Cardiac fibroblast (primary cell): ENCODE data around the gene ANKHD1.
A peak's percentile ranks its signal among the peaks of the same experiment; 100 is the strongest.

Experiments
- DNase-seq, 2 donors: peaks; one replicate each; pipeline versions ENCODE4 v3.0.0 to v3.0.0-alpha.2; 2010; ENCODE audit warnings: low read depth in 2 of 2
- H3K4me3 ChIP-seq, 2 donors: replicated peaks in 1 of 2; 1 replicate in 1 of 2; 2 replicates in 1 of 2; pipeline ENCODE4 v1.5.1; 2011; ENCODE audit warnings: low read depth in 2 of 2, low read length in 2 of 2, mild to moderate bottlenecking in 2 of 2, moderate library complexity in 1 of 2
- TF ChIP-seq, protein P1 (sequence below): IDR thresholded peaks from one replicate; pipeline ENCODE4 v1.5.1; 2011; ENCODE audit warnings: low read depth, mild to moderate bottlenecking, low read length, inconsistent platforms

ANKHD1 gene

DNA sequence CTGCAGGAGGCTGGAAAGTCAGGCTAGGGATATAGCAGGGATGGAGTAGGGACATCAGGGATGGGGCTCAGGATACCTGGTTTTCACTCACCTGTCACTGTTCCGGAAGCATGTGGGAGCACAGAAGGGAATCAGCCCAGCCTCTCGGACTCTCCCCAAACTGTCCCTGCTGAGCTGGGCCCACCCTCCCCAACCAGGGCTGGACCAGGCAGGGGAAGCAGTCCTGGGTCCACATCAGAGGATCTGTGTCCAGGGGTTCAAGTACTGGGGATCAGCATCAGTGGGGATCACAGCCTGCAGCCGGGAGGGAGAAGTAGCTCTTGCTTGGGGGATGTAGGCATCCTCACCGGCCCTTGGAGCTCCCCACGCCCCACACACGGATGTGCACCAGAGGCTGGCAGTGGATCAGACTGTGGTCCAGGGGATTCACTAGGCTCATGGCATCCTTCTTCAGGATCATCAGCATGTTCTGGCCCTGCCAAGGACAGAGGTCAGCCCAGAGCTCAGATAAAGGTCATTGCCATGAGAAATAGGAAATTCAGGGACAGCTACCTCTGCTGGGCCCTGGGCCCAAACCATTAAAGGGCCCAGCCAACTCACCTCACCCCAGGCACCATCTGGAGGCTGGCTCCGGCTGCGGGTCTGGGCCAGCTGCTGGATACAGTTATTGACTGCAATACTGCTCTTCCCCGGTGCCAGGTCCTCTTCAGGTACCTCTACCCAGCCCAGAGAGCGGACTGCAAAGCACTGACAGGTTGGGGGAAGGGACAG is 160.3 kb downstream of the ANKHD1 start:
- no peak for DNase-seq
- TF ChIP-seq, protein P1, sequence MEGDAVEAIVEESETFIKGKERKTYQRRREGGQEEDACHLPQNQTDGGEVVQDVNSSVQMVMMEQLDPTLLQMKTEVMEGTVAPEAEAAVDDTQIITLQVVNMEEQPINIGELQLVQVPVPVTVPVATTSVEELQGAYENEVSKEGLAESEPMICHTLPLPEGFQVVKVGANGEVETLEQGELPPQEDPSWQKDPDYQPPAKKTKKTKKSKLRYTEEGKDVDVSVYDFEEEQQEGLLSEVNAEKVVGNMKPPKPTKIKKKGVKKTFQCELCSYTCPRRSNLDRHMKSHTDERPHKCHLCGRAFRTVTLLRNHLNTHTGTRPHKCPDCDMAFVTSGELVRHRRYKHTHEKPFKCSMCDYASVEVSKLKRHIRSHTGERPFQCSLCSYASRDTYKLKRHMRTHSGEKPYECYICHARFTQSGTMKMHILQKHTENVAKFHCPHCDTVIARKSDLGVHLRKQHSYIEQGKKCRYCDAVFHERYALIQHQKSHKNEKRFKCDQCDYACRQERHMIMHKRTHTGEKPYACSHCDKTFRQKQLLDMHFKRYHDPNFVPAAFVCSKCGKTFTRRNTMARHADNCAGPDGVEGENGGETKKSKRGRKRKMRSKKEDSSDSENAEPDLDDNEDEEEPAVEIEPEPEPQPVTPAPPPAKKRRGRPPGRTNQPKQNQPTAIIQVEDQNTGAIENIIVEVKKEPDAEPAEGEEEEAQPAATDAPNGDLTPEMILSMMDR: no peak
- no peak overlapping the region for H3K4me3 ChIP-seq

- TF ChIP-seq, protein P1: no peak
- peak overlapping the region; percentile 90 to 95 for H3K4me3 ChIP-seq
- no peak for DNase-seq
Observed at GRCh38 chr5:140563596-140563995, 162.0 kb downstream of the ANKHD1 start.

GRCh38 chr5:140564196-140565023 is 162.8 kb downstream of the ANKHD1 start, which contains the start of the genes APBB3 and SLC35A4:
Gene APBB3 (minus strand): TSS chr5:140564598. CDS start chr5:140564245, 353 bp downstream.
Gene SLC35A4 (plus strand): TSS chr5:140564828. CDS start chr5:140567170, 2,342 bp downstream.
- peak within 1 kb of the TSS; percentile 90 to 95 for H3K4me3 ChIP-seq
- DNase-seq: peak; percentile 99 to 100
- TF ChIP-seq, protein P1: no peak

DNA sequence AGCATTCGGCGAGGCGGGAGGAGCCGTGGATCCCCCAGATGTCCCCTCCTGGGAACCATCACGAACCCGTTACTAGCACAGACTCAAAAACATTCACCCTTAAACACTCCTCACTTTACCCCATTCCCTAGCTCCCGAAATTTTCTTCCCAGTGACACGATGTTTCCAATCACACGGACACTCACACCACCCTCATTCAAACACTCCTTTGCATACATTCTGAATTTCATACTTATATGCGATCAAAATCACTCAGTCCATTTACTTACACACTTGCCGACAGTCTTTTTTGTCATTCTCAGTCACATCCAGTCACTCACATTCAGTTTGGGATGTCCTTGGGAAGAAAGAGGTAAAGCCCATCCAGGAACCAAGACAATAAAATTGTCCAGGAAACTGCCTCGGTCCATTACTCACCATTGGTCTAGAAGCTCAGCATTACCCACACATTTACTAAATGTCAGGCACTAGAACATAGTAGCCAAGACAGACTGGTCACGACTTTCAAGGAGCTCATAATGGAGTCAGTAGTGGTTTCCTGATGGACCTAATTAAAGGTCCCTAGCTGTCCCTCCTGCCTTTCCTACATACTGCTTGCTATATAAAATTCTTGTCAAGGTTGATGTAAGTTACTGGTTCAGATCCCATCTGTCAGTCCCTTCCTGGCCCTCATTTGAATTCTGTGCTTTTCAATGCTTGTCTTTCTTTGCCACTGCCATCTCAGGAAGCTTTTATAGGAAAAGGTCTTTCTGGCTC is 163.6 kb downstream of the ANKHD1 start:
- DNase-seq: peak in 1 of 2 donors; percentile 55
- TF ChIP-seq, protein P1: no peak
- H3K4me3 ChIP-seq: peak overlapping the region; percentile 90 to 95

- TF ChIP-seq, protein P1: no peak
- peak overlapping the region; percentile 90 to 95 for H3K4me3 ChIP-seq
- peak; percentile 34 to 46 for DNase-seq
Observed at GRCh38 chr5:140565780-140566095, 164.1 kb downstream of the ANKHD1 start.

DNA sequence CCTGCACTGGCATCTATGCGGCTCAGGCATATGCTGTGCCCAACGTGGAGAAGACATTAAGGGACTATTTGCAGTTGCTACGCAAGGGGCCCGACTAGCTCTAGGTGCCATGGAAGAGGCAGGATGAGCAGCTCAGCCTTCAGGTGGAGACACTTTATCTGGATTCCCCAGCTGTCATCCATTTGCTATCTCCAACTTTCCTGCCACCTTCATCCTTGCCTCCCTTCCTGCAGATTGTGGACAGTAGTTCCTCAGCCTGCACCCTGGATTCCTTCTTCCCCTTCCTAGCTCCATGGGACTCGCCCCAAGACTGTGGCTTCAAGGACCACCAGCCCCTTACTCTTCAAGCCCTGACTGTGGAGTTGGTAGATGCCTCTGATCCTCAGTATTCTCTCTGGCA is 165.0 kb downstream of the ANKHD1 start:
- no peak overlapping the region for H3K4me3 ChIP-seq
- no peak for DNase-seq
- TF ChIP-seq, protein P1: no peak
